ENCODE data around the gene TC2N.

Gene TC2N

GRCh38 chr14:91889477-91890211, 22.3 kb upstream of the TC2N start:
- TF ChIP-seq, protein P1, sequence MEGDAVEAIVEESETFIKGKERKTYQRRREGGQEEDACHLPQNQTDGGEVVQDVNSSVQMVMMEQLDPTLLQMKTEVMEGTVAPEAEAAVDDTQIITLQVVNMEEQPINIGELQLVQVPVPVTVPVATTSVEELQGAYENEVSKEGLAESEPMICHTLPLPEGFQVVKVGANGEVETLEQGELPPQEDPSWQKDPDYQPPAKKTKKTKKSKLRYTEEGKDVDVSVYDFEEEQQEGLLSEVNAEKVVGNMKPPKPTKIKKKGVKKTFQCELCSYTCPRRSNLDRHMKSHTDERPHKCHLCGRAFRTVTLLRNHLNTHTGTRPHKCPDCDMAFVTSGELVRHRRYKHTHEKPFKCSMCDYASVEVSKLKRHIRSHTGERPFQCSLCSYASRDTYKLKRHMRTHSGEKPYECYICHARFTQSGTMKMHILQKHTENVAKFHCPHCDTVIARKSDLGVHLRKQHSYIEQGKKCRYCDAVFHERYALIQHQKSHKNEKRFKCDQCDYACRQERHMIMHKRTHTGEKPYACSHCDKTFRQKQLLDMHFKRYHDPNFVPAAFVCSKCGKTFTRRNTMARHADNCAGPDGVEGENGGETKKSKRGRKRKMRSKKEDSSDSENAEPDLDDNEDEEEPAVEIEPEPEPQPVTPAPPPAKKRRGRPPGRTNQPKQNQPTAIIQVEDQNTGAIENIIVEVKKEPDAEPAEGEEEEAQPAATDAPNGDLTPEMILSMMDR (IDR thresholded peaks at IDR 0.05; ENCODE audit: low read depth, low read length) = no peak
- no peak overlapping the region for H3K4me3 ChIP-seq (ENCODE audit: low read depth, low read length)

DNA sequence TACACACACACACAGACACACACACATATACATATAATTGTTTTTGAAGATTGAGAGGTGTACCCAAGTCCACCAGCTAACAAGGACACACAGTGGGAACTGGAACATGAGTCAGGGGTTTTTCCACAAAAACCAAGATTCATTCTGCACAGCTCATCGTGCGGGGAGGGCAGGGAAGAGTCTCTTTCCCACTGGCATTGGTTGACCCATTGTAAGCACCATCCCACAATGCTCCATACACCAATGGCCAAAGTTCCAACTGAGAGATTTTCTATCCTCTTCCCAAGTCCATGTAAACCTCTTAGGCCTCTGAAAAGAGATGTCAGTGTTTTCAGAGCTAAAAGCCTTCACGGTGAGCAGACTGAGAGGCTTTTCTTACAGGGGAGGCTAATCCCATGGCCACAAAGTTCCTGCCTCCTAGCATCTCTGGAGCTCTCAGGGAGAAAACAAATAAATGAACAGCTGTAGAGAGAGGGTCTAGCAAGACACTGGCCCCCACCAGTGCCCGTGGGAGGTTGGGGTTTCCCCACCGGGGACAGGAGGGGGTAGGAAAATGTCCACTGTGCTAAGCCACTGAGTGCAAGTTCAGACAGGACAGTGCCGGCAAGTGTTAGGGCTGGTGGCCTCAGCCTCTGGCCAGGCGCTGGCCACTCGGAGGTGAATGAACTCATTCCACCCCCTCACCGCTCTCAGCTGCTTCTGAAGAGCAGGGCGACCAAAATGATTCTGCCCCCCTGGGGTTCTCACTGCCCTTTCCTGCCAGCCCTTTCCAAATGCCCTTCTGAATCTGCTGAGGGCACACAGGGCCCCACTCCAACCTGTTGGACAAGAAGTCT, 21.5 kb upstream of the TC2N start:
- TF ChIP-seq, protein P1 (IDR thresholded peaks at IDR 0.05; ENCODE audit: low read depth, low read length) = no peak
- H3K4me3 ChIP-seq (ENCODE audit: low read depth, low read length) = no peak overlapping the region

DNA sequence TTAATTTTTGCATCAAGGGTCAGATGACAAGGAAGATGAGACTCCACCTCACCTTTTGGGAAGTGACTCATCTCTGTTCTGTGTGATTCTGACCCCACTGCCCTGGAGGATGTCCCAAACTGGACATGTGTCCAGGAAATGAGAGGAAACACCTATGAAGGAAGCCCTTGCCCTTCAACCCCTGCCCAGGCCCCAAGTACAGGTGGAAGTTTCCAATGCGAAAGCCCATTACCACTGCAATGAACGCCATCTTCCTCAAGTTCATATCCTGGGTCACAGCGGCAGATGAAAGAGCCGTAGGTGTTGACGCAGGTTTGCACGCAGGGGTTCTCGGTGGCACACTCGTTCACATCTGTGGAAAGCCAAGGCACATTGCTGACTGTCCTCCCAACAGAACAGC, 19.6 kb upstream of the TC2N start:
- H3K4me3 ChIP-seq (ENCODE audit: low read depth, low read length) = no peak overlapping the region
- TF ChIP-seq, protein P1 (IDR thresholded peaks at IDR 0.05; ENCODE audit: low read depth, low read length) = no peak

GRCh38 chr14:91885839-91886238, 18.5 kb upstream of the TC2N start:
- TF ChIP-seq, protein P1 (IDR thresholded peaks at IDR 0.05; ENCODE audit: low read depth, low read length) = no peak

DNA sequence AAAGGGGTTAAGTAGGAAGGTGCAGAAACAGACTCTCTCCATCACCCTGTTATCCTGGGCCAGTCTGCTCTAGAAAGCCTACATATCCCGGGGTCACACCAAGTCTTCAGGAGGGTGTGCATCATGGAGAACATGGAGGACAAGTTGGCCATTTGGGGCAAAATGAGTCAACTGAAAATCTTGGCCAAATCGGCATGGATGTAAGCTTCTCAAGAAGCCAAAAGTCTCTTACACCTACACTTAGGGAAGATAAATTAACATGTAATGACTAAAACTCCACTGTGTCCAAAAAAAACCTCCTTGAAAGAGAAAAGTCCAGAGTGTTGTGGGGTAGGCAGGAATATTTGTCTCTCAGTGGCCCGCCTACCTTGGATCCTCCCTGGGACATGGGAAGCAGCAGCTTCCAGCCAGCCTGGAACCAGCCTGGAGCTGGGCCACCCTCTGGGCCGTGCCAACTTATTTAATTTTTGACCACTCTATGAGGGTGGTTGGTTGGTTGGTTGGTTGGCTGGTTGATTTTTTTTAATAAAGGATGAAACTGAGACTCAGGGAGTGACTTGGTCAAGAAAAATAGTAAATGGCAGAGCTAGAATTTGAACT, 17.9 kb upstream of the TC2N start:
- TF ChIP-seq, protein P1 (IDR thresholded peaks at IDR 0.05; ENCODE audit: low read depth, low read length) = no peak

More at GRCh38 chr14:91885839-91886238, 18.5 kb upstream of the TC2N start:
- H3K4me3 ChIP-seq (ENCODE audit: low read depth, low read length) = no peak overlapping the region

GRCh38 chr14:91884664-91885063, 17.3 kb upstream of the TC2N start:
- no peak overlapping the region for H3K4me3 ChIP-seq (ENCODE audit: low read depth, low read length)
- TF ChIP-seq, protein P1 (IDR thresholded peaks at IDR 0.05; ENCODE audit: low read depth, low read length) = no peak

More for the DNA sequence above, 17.9 kb upstream of the TC2N start:
- H3K4me3 ChIP-seq (ENCODE audit: low read depth, low read length) = no peak overlapping the region

Measured in WI38 (cell line).